Heart left ventricle (tissue), 16 donors: ENCODE measurements around the gene YEATS2. TPM values are rescaled to one million over a fixed set of nuclear protein-coding genes. Genes with fewer than 3 reads are reported as not detected.

Experiments
- ATAC-seq, 4 donors: fragments of 200-7000 bp; cut with Tn5 transposase; one replicate each; pipeline ENCODE4 v1.9.1; 2020 to 2022; ENCODE audit warnings: moderate library complexity in 4 of 4, mild to moderate bottlenecking in 3 of 4, moderate number of reproducible peaks in 1 of 4
- DNase-seq, 5 donors: peaks; one replicate each; pipeline ENCODE4 v3.0.0-alpha.2; 2020
- H3K27ac ChIP-seq, 12 donors: fragments of 200-600 bp; sonication (generic) in 4 of 12; one replicate each; pipeline versions ENCODE4 v1.5.0 to v1.8.0; 2016 to 2022; ENCODE audit warnings: mild to moderate bottlenecking in 2 of 12
- H3K27me3 ChIP-seq, 9 donors: fragments of 200-600 bp; sonication (generic) in 2 of 9; one replicate each; pipeline versions ENCODE4 v1.5.1 to v1.8.0; 2016 to 2022; ENCODE audit warnings: mild to moderate bottlenecking in 3 of 9
- H3K36me3 ChIP-seq, 9 donors: fragments of 200-600 bp; sonication (generic) in 2 of 9; one replicate each; pipeline versions ENCODE4 v1.5.0 to v1.8.0; 2018 to 2022; ENCODE audit warnings: mild to moderate bottlenecking in 2 of 9
- H3K4me1 ChIP-seq, 12 donors: fragments of 200-600 bp; sonication (generic) in 4 of 12; one replicate each; pipeline versions ENCODE4 v1.5.0 to v1.8.0; 2016 to 2022; ENCODE audit warnings: mild to moderate bottlenecking in 3 of 12
- H3K4me3 ChIP-seq, 12 donors: fragments of 200-600 bp; sonication (generic) in 4 of 12; one replicate each; pipeline versions ENCODE4 v1.5.0 to v1.8.0; 2017 to 2022; ENCODE audit warnings: mild to moderate bottlenecking in 9 of 12, moderate library complexity in 4 of 12
- H3K9me3 ChIP-seq, 12 donors: fragments of 200-600 bp; sonication (generic) in 4 of 12; one replicate each; pipeline versions ENCODE4 v1.5.0 to v1.8.0; 2016 to 2022; ENCODE audit warnings: mild to moderate bottlenecking in 1 of 12
- POLR2A ChIP-seq, 2 donors: fragments of 450-650 bp; IDR thresholded peaks; one replicate each; pipeline ENCODE4 v1.6.1; 2017; ENCODE audit warnings: antibody characterized with exemption in 2 of 2, mild to moderate bottlenecking in 2 of 2, moderate library complexity in 2 of 2
- WGBS, 4 donors: extraction: QIAGEN DNeasy Blood & Tissue Kit in 2 of 4; methylation state at CpG; one replicate each; pipeline versions ENCODE4 v1.1.5 to v1.1.7; 2013 to 2018; 5-methylcytosine and 5-hydroxymethylcytosine counted together
- intact Hi-C, 10 donors: fragments of 100-400 bp; cut with DNase I; formaldehyde crosslinking; loops; one replicate each; pipeline versions ENCODE4 v1.11.1 to v1.14.2; 2022
- polyA plus RNA-seq, 2 donors: library from polyadenylated mRNA; stranded (reverse); fragments of 200-250 nt; gene quantifications; one replicate each; pipeline ENCODE4 v1.2.3, GENCODE V29; 2013
- total RNA-seq, 9 donors: library from RNA; depleted of rRNA in 2 of 9; stranded (reverse); fragments of >200 nt in 2 of 9; fragmentation: NEBNext Ultra II Directional in 3 of 9; extraction: Animal tissue kit (Norgen Biotek cat#: 25700) in 3 of 9; gene quantifications; one replicate each; pipeline versions ENCODE4 v1.1.0 to v1.2.4, GENCODE V29; 2016 to 2023
- TF ChIP-seq, protein P1 (sequence below), 12 donors: fragments of 200-600 bp; sonication (generic) in 4 of 12; IDR thresholded peaks; one replicate each; pipeline versions ENCODE4 v1.5.0 to v1.8.0; 2018 to 2022; ENCODE audit warnings: antibody characterized with exemption in 12 of 12, mild to moderate bottlenecking in 5 of 12
- donor health status: ischemic (EF 13 %, LVEDD 7.1; RV severe dilation, severe dysfunction).
- donor health status: healthy with polysubstance abuse.
- donor health status: DM: no; HTN: yes; CAD: no.
- donor health status: DM: no; HTN: no; CAD: no.
- donor health status: ischemic (EF 25% LVEDD 6.9; RV normal size, moderate dysfunction).
- donor health status: ischemic (EF 25% LVEDD 5.7; RV mildly dilated, moderate dysfunction).
- donor health status: healthy.
- donor health status: DM: yes; HTN: yes; CAD: no.
- donor health status: ischemic (EF 35%, LVEDD 5.7; RV mildly dilated, moderate dysfunction).
- donor health status: nonischemic (EF 11% LVEDD 7.7; RV severe dilation, severe dysfunction).
- donor health status: DM: yes; HTN: yes; CAD: no.
- donor health status: PGD.
- donor health status: ischemic (EF 29% LVEDD 5.4; RV normal size, mild dysfunction).
- donor health status: nonischemic (EF 23%, LVEDD 6.1; RV moderate dilation, normal function).

YEATS2 gene
- total and polyA plus RNA-seq, 11 donors: 3.2 to 21.2 (median 9.8) TPM

DNA sequence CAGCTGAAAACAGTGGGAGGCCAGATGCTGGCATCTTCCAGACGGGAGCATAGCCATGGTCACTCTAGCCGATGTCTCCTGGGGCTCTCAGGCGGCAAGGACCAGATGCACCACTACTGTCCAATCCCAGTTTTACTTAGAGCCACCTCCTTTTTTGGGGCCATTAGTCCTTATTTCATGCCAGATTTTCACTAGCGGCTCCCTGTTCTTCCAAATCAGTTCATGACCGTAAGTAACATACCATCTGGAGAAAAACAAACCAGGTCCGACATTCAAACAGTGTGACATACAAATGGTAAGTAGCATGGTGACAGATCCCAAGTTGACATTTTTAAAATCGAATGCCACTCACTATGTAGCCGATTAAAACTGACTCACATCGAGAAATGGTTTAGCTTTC is 131.9 kb downstream of the YEATS2 start:
- 89 to 97% (median 92%) methylated on average over 9 of the region's 9 CpGs for WGBS, 4 donors
- DNase-seq: no peak
- ATAC-seq: no peak
- no peak for TF ChIP-seq POLR2A (IDR thresholded peaks at IDR 0.05)
- TF ChIP-seq, protein P1, sequence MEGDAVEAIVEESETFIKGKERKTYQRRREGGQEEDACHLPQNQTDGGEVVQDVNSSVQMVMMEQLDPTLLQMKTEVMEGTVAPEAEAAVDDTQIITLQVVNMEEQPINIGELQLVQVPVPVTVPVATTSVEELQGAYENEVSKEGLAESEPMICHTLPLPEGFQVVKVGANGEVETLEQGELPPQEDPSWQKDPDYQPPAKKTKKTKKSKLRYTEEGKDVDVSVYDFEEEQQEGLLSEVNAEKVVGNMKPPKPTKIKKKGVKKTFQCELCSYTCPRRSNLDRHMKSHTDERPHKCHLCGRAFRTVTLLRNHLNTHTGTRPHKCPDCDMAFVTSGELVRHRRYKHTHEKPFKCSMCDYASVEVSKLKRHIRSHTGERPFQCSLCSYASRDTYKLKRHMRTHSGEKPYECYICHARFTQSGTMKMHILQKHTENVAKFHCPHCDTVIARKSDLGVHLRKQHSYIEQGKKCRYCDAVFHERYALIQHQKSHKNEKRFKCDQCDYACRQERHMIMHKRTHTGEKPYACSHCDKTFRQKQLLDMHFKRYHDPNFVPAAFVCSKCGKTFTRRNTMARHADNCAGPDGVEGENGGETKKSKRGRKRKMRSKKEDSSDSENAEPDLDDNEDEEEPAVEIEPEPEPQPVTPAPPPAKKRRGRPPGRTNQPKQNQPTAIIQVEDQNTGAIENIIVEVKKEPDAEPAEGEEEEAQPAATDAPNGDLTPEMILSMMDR (IDR thresholded peaks at IDR 0.05): no peak
- no peaks in the 10 kb centered on the region for H3K27me3 ChIP-seq
- no peak overlapping the region for H3K4me3 ChIP-seq
- H3K27ac ChIP-seq: no peak overlapping the region
- no peaks in the 10 kb centered on the region for H3K9me3 ChIP-seq
- intact Hi-C loops: loop anchor here in 1 of 10 donors (5.0 kb wide), 1 partner anchor 53 kb away; the partner anchor contains the start of gene PARL
- peaks cover 0 to 25% (median 10%) of the 10 kb centered on the region in 12 donors for H3K4me1 ChIP-seq
- peaks cover 0 to 67% (median 58%) of the 10 kb centered on the region in 9 donors for H3K36me3 ChIP-seq

DNA sequence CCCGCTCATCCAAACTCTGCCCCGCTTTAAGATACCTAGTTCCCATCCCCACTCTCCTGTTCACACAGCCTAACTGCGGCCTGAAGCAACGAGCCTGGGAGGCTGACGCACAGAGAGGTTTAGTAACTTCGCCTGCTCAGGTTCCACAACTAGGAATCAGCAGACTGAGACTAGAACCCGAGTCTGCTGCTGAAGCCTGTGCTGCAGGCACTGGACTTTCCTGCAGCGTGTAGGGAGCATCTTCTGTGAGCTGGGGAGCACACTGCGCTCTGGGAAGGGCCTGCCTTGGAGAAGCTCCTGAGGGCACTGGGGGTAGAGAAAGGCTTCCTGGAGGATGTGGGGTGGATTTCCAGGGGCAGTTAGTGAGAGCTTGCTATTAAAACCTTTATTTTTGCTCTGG is 132.6 kb downstream of the YEATS2 start:
- Histone ChIP-seq H3K4me1 (peaks cover 0 to 19% (median 5%) of the 10 kb centered on the region in 12 donors), H3K27ac (no peak overlapping the region), H3K27me3 (no peaks in the 10 kb centered on the region), H3K36me3 (peaks cover 0 to 72% (median 59%) of the 10 kb centered on the region in 9 donors), H3K4me3 (no peak overlapping the region), H3K9me3 (no peaks in the 10 kb centered on the region)
- DNase-seq: no peak
- 87 to 98% (median 97%) methylated on average over 9 of the region's 9 CpGs for WGBS, 4 donors
- intact Hi-C loops: no loop called here
- ATAC-seq: no peak
- TF ChIP-seq POLR2A (IDR thresholded peaks at IDR 0.05): no peak
- TF ChIP-seq, protein P1 (IDR thresholded peaks at IDR 0.05): no peak

DNA sequence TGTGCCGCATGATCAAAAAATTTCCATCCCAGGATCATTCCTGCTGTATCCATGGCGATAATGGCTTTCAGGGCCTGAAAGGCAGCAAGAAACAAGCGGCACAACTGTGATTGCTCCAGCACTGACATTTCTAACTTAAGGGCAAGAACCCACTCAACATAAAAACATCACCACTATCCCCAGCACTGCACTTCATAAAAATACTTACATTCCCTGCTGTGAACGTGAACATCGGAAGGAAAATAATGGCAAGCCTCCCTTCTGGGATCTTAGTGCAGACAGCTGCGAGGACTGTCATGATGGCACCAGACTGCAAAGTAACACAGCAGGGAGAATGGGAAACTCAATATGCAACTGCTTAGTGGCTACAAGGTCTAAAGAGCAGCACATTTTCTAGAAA is 135.9 kb downstream of the YEATS2 start:
- no peak overlapping the region for H3K27ac ChIP-seq
- TF ChIP-seq POLR2A (IDR thresholded peaks at IDR 0.05): no peak
- TF ChIP-seq, protein P1 (IDR thresholded peaks at IDR 0.05): no peak
- intact Hi-C loops: no loop called here
- 96 to 97% (median 97%) methylated on average over 6 of the region's 6 CpGs for WGBS, 4 donors
- DNase-seq (no peak), ATAC-seq (no peak)
- no peaks in the 10 kb centered on the region for H3K9me3 ChIP-seq
- H3K4me3 ChIP-seq: no peak overlapping the region
- H3K36me3 ChIP-seq: peaks cover 0 to 97% (median 76%) of the 10 kb centered on the region in 9 donors
- peaks cover 0 to 6% (median 0%) of the 10 kb centered on the region in 12 donors for H3K4me1 ChIP-seq
- no peaks in the 10 kb centered on the region for H3K27me3 ChIP-seq

DNA sequence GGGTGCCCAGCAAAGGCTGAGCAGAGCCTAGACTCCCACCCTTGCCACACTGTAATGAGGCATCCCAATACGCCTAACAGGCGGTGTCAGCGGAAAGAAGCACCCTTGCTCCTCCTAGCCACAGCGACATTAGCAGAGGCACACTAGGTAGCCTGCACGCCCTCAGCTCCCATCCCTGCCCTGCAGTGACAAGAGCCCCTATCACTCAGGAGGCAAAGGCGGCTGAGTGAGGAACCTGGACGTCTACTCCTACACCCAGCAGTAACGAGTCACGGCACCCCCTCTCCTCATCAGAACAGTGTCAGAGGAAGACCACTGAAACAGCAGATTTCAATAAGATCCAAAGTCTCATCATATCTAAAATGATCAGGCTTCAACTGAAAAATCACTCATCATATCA is 139.8 kb downstream of the YEATS2 start:
- Histone ChIP-seq H3K9me3 (no peaks in the 10 kb centered on the region), H3K36me3 (peaks cover 0 to 98% (median 81%) of the 10 kb centered on the region in 9 donors), H3K27me3 (no peaks in the 10 kb centered on the region), H3K4me3 (no peak overlapping the region), H3K27ac (no peak overlapping the region), H3K4me1 (no peaks in the 10 kb centered on the region)
- 81 to 93% (median 93%) methylated on average over 9 of the region's 9 CpGs for WGBS, 4 donors
- no peak for DNase-seq
- ATAC-seq: no peak
- intact Hi-C loops: no loop called here
- no peak for TF ChIP-seq POLR2A (IDR thresholded peaks at IDR 0.05)
- TF ChIP-seq, protein P1 (IDR thresholded peaks at IDR 0.05): no peak
